Fibroblast of peridontal ligament (primary cell): ENCODE data around the gene SFTPB.
"Not testable (repeated sequence)": the region's sequence is repeated elsewhere in the genome, so short reads cannot be mapped to it uniquely, and the experiment has no call there.

Experiments
- DNase-seq: peaks from one replicate; pipeline ENCODE4 v3.0.0-alpha.2; 2010; ENCODE audit errors: extremely low read depth

The SFTPB gene

GRCh38 chr2:85668009-85668856 lies at the start of gene SFTPB:
SFTPB (minus strand) TSS chr2:85668199; CDS start chr2:85668183, 16 bp downstream.
- peak; percentile 57 for DNase-seq

GRCh38 chr2:85717308-85718008 lies 49.5 kb upstream of the SFTPB start:
- peak; percentile 86 for DNase-seq

GRCh38 chr2:85716346-85716914 lies 48.4 kb upstream of the SFTPB start:
- DNase-seq: no peak

- DNase-seq: no peak
These were observed 46.8 kb upstream of the SFTPB start for GRCh38 chr2:85714841-85715240.

DNA sequence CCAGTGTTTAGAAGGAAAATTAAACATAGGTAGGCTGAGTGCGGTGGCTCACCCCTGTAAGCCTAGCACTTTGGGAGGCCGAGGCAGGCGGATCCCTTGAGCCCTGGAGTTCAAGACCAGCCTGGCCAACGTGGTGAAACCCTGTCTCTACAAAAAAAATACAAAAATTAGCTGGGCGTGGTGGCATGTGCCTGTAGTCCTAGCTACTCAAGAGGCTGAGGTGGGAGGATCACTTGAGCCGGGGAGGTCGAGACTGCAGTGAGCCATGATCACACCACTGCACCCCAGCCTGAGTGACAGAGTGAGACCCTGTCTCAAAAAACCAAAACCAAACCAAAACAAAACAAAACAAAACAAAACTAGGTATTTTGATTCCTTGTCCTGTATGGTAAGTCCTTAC lies 46.4 kb upstream of the SFTPB start:
- not testable (repeated sequence) for DNase-seq

- no peak for DNase-seq
These were observed 45.8 kb upstream of the SFTPB start for GRCh38 chr2:85713836-85714235.

GRCh38 chr2:85712849-85713612 lies 45.0 kb upstream of the SFTPB start:
- DNase-seq: no peak

DNA sequence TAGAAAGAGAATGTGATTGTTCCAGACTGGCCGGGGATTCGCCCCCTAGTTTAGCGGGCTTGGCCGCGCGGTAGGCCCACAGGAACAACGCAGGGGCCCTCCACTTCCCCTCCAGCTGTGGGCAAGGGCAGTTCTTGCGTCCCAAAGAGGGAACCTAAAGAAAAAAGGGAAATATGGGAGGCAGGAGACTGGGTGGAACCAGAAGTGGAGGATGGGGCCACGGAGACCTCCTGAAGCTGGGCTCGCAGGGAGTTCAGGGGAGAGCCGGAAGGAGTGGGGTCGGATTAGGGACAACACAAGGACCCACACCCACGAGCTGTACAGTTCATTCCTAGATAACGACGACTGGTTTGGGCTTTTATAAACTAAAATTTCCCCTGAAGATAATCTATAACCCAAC lies 44.3 kb upstream of the SFTPB start:
- no peak for DNase-seq

DNA sequence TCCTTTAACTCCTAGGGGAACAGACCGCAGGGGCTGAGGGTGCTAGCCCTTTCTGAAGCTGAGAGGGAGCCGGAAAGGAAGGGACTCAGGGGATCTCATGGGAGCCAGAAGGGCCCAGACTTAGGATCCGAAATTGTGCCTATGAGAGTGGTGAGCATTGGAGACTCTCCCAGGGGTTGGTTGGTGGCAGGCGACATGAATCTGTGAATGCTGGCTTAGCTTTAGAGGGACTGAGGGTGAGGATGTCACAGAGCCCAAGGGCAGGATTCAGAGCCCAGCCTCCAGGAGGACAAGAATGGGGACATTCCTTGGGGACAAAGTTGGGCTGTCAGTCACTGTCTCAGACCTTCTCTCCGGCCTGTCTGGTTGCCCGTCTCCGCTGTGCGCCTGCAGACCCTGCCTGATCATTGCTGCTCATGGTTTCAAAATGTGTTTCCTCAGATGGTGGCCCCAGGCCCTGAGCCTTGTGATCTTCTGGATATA lies 43.6 kb upstream of the SFTPB start:
- DNase-seq: no peak

- peak; percentile 62 for DNase-seq
These were observed 42.9 kb upstream of the SFTPB start for GRCh38 chr2:85710687-85711577.

DNA sequence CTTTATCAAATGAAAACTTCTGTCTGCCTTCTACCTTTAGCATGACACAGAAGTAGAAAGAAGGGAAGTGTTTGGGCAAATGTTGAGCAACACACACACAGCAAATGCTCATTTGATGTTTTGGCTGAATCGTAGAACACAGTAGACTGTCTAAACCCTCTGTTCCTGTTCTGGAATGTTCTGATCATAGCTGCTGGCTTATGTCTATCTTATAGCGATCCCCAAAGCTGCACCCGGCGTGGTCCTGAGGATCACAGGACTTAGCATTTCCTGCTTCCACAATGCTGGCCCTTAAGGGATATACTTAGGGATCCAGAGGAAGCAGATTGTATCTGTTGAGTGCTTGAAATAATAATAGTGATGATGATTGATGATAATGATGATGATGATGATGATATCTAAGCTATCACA lies 41.4 kb upstream of the SFTPB start:
- DNase-seq: no peak

DNA sequence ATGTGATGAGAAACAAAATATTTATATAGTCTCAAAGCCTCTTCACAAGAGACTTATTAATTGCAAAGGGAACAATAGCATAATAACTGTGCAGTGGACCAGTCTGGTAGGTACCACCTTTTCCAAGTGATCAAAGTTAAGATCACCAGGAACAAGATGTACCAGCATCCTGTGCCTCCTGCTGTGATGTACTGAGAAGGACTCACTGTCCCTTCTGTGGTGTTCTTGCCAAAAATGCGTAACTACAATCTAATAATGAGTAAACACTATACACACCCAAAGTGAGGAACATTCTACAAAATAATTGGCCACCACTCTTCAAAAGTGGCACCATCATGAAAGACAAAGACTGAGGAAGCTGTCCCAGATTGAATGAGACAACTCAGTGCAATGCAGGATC lies 40.6 kb upstream of the SFTPB start:
- no peak for DNase-seq

- DNase-seq: peak; percentile 95
These were observed 39.3 kb upstream of the SFTPB start for GRCh38 chr2:85707304-85707703.

DNA sequence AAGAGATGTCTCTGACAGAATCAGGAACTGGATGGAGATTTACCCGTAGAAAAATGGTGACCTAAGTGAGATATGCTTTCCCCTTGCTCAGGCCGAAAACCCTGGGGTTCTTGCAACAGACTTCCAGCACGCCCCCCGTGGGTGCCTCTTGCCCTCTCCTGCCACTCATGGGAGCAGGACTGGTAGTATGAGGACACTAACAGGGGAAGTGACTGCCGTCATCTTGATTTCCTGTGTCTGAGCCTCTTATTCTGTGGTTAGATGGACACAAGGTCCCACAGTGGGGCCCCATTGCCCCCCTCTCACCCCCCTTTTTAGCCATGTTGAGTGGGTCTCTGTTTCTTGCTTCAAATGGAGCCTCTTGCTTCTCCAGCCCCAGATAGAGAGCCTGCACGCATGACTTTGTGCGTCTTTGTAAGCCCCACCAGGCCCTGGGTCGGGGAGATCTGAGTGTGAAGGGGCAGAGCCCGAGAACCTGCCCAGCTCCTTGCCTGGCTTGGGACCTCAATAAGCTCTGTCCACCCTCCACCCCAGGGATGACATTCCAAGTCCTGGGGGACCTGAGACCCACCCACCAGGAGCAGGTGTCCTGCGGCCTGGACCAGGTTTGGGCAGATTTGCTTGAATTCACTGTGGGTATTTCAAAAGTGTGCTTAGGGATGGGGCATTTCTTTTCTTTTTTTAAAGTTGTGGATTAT lies 38.7 kb upstream of the SFTPB start:
- DNase-seq: no peak

- no peak for DNase-seq
These were observed 38.1 kb upstream of the SFTPB start for GRCh38 chr2:85706063-85706462.

GRCh38 chr2:85705680-85706039 lies 37.7 kb upstream of the SFTPB start:
- DNase-seq: peak; percentile 93

DNA sequence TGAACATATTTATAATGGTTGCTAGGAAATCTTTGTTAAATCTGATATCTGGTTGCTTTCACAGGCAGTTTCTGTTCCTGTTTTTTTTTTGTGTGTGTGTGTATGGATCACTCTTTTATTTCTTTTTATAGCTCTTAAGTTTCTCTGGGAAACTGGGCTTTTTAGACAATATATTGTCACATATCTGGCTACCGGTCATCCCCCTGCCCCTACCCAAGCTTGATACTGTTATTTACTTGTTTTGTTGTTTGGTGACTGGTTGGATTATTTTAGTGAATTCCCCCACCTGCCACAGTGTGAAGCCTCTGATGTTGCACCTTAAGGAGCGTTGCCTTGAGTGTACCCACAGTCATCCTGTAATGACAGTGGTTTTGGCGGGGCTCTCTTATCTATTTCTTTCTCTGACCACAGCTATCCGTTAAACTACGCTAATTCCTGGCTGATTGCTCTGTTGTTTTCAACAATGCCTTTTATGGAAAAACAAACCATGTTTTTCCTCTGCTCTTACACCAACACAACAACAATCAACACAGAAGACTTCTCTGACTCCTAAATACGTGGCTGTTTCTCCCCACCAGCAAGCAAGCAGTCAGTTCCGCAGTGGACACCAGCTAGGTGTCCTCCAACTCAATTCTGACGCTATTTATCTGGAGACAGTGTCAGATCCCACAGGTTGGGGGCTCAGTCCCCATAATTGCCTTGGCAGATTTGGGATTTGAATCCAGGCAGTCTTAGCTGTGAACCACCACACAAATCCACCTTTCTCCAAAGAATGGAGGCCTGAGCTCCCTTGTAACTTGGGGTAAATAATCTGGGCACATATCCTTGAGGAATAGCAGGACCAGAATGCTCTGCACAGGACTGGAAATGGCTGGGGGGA lies 37.0 kb upstream of the SFTPB start:
- DNase-seq: no peak

DNA sequence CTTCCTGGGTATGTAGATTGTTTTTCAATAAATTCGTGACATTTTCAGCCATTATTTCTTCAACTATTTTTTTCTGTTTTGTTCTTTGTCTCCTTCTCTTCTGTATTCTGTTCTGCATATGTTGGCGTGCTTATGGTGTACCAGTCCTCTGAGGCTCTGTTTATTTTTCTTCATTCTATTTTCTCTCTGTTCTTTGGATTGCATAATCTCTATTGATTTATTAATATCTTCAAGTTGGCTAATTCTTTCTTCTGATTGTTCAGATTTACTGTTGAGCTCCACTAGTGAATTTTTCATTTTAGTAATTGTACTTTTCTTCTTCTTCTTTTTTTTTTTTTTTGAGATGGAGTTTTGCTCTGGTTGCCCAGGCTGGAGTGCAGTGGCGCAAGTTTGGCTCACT lies 36.0 kb upstream of the SFTPB start:
- no peak for DNase-seq

- no peak for DNase-seq
These were observed 35.3 kb upstream of the SFTPB start for GRCh38 chr2:85703329-85703728.
